ENCODE measurements around the gene SUMF1.

The SUMF1 gene

DNA sequence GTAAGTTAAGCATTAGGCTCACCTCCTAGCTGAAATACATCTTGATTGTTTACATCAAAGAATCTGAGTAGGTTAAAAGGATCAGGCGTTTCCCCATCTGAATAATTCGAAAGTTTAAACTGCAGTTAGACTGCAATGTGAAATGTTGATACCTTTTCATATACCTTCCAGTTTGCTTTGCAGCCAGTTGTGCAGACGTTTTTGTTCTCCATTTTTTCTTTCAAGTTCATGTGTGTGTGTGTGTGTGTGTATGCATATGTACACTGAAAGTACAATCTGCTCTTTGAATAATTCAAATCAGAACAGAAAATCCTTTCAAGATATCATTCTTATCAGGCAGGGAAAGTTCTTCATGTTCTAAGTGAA is 29.0 kb upstream of the SUMF1 start:
- H3K4me1 ChIP-seq (ENCODE audit: control insufficient read depth in 1 of 2, insufficient read depth in 2 of 2, low read length in 2 of 2) = peaks cover 4 to 23% of the 10 kb centered on the region in 2 donors
- H3K36me3 ChIP-seq (ENCODE audit: control insufficient read depth in 1 of 2, insufficient read depth in 2 of 2, low read length in 2 of 2) = peaks cover 4% of the 10 kb centered on the region in 2 donors
- peak overlapping the region; percentile 9 for H3K27ac ChIP-seq (ENCODE audit: low read length)
- peak overlapping the region; percentile 91 to 92 for H3K4me3 ChIP-seq (ENCODE audit: low read depth in 1 of 2, low read length in 2 of 2)
- H3K9me3 ChIP-seq (ENCODE audit: control insufficient read depth in 1 of 2, low read length in 2 of 2) = no peaks in the 10 kb centered on the region
- no peaks in the 10 kb centered on the region for H3K27me3 ChIP-seq (ENCODE audit: low read depth, low read length)

DNA sequence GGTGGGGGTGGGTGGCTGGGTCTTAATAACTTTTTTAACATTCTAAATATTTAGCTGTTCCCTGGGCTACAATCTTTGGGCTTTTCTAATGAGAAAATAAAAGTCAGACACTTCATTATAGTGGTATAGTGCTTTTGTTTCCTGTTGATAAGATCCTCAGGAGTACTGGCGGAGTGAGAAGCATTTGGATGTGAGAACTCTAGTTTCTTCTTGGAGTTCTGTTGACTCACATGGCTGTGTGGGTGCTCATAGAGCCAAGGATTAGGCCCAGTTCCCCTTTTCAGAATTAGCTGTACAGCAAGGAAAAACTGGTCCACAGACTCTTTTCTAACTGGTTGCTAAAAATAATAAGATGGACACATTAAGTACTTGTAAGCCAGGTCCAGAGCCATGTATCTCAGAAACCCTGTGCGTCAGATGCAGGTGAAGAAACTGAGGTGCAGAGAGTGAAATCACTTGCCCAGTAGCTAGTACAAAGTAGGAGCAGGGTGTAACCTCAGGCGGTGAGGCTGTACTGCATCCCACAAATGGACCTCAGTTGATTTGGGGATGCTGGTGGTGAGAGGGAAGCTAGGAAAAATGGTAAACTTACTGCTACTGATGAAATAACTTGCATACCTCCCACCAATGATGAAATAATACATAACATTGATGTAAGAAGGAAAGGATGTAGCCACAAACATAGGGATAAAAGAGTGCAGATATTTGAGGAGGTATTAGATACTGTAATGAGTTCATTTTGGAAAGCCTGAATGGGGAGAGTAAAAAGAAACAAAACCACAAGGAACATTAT is 28.4 kb upstream of the SUMF1 start:
- Histone ChIP-seq H3K27me3 (ENCODE audit: low read depth, low read length) (no peaks in the 10 kb centered on the region), H3K4me3 (ENCODE audit: low read depth in 1 of 2, low read length in 2 of 2) (peak overlapping the region; percentile 91 to 92), H3K27ac (ENCODE audit: low read length) (peak overlapping the region; percentile 70), H3K36me3 (ENCODE audit: control insufficient read depth in 1 of 2, insufficient read depth in 2 of 2, low read length in 2 of 2) (peaks cover 4% of the 10 kb centered on the region in 2 donors), H3K9me3 (ENCODE audit: control insufficient read depth in 1 of 2, low read length in 2 of 2) (no peaks in the 10 kb centered on the region), H3K4me1 (ENCODE audit: control insufficient read depth in 1 of 2, insufficient read depth in 2 of 2, low read length in 2 of 2) (peaks cover 4 to 23% of the 10 kb centered on the region in 2 donors)

DNA sequence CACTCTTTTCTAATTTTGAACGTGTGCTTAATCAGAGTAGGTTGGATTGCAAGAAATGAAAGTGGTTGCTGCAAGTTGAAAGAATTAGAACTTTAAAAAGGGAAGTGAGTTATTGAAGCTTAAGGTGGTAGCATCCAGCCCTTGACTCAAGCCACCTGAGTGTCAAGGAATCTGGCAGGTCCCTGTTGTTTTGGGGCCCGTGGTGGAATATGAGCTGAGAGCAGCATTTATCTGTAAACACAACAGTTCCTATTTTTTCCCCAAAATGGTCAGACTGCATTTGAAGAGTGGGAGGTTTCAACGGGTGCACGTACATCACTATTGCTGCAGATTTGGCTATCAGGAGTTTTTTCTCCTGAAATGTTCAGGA is 27.8 kb upstream of the SUMF1 start:
- Histone ChIP-seq H3K36me3 (ENCODE audit: control insufficient read depth in 1 of 2, insufficient read depth in 2 of 2, low read length in 2 of 2) (peaks cover 4% of the 10 kb centered on the region in 2 donors), H3K27me3 (ENCODE audit: low read depth, low read length) (no peaks in the 10 kb centered on the region), H3K4me1 (ENCODE audit: control insufficient read depth in 1 of 2, insufficient read depth in 2 of 2, low read length in 2 of 2) (peaks cover 4 to 23% of the 10 kb centered on the region in 2 donors), H3K27ac (ENCODE audit: low read length) (peak overlapping the region; percentile 70), H3K4me3 (ENCODE audit: low read depth in 1 of 2, low read length in 2 of 2) (peak overlapping the region; percentile 91 to 92), H3K9me3 (ENCODE audit: control insufficient read depth in 1 of 2, low read length in 2 of 2) (no peaks in the 10 kb centered on the region)

DNA sequence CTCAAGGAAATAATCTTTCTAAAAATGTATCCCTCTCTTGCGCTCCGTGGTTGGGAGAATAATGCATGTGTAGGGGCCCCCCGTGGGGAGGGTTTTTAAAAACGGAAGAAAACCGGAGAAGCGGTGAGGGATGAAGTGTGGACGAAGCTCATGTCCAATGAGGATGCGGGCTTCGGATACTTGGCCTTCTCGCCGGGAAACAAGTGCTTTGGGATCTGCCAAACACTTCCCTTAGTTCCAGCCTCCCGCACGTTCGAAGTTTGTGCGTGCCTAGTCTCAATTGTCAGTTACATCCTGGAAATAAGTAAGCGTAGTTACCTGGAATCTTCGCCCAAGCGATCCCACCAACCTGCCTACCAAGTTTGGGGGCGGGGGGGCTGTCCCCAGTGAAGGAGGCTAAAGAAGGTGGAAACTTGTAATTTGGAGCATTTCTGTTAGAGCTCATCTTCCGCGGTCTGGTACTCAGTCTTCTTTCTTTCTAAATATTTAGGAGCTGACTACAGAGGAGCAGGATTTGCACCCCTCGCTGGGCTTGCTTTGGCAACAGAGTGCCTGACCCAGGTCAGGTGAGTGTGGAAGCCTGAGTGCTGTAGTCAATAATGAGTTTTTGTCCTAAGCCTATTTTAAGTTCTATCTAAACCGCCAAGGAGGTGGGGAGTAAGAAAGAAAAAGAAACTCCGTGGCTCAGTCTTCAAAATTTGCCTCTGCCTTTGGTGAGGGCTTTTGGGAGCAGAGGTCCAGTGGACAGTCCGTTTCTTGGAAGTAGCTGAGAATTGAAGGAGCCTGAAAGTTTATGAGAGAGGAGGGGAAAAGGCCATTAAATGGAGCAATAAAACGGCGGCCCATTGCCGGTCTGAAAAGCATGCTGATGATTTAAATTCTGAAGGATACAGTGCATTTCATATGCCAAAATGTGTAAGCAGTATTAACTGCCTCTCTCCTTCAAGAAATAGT is 27.1 kb upstream of the SUMF1 start:
- Histone ChIP-seq H3K36me3 (ENCODE audit: control insufficient read depth in 1 of 2, insufficient read depth in 2 of 2, low read length in 2 of 2) (peaks cover 4% of the 10 kb centered on the region in 2 donors), H3K4me1 (ENCODE audit: control insufficient read depth in 1 of 2, insufficient read depth in 2 of 2, low read length in 2 of 2) (peaks cover 4 to 23% of the 10 kb centered on the region in 2 donors), H3K4me3 (ENCODE audit: low read depth in 1 of 2, low read length in 2 of 2) (peak overlapping the region; percentile 91 to 92), H3K27ac (ENCODE audit: low read length) (peak overlapping the region; percentile 70), H3K9me3 (ENCODE audit: control insufficient read depth in 1 of 2, low read length in 2 of 2) (no peaks in the 10 kb centered on the region), H3K27me3 (ENCODE audit: low read depth, low read length) (no peaks in the 10 kb centered on the region)

DNA sequence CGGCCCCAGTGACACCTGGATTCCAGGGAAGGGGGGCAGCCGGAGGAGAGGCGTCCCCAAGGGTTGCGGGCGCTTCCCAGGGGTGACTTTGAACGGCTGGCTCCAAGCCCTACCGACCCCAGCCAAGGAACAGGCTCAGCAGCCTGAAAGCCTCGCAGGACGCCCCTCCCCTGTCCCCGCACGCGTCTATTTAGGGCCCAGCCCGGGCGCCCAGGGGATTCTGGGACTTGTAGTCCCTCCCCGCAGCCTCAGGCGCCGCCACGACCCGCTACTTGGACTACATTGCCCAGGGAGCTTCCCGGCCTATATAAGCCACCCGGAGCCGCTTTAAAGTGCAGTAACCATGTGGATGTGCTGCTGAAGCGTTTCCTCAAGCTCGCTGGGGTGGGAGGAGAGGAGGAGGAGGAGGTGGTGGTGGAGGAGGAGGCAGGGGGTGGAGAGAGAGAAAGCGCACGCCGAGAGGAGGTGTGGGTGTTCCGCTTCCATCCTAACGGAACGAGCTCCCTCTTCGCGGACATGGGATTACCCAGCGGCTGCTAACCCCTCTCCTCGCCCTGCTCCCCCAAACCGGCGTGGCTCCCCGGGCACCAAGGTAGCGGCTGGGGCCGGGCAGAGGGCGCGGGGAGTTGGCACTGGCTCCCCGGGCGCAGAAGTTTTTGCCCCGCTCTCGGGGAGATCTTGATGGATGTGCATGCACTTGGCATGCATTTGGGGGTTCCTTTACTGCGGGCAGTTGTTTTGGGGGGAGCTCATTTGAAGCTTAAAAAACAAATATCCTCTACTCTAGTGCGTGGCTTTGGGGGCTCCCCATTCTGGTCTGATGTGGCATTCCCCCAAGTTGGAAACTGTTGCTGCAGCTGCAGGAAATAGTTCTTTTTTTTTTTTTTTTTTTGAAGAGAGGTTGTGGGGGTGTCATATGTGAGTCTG is 26.2 kb upstream of the SUMF1 start, which contains the start of gene ITPR1:
TSS of gene ITPR1 (plus strand) at position 335 of the 927 bp plus-strand sequence. CDS start 23,144 bp downstream, outside the sequence.
- H3K36me3 ChIP-seq (ENCODE audit: control insufficient read depth in 1 of 2, insufficient read depth in 2 of 2, low read length in 2 of 2) = no peaks in the 10 kb centered on the region
- peaks cover 4 to 23% of the 10 kb centered on the region in 2 donors for H3K4me1 ChIP-seq (ENCODE audit: control insufficient read depth in 1 of 2, insufficient read depth in 2 of 2, low read length in 2 of 2)
- H3K27ac ChIP-seq (ENCODE audit: low read length) = peak within 1 kb of the TSS; percentile 70
- H3K4me3 ChIP-seq (ENCODE audit: low read depth in 1 of 2, low read length in 2 of 2) = peak within 1 kb of the TSS; percentile 91 to 92
- no peaks in the 10 kb centered on the region for H3K27me3 ChIP-seq (ENCODE audit: low read depth, low read length)
- H3K9me3 ChIP-seq (ENCODE audit: control insufficient read depth in 1 of 2, low read length in 2 of 2) = no peaks in the 10 kb centered on the region

DNA sequence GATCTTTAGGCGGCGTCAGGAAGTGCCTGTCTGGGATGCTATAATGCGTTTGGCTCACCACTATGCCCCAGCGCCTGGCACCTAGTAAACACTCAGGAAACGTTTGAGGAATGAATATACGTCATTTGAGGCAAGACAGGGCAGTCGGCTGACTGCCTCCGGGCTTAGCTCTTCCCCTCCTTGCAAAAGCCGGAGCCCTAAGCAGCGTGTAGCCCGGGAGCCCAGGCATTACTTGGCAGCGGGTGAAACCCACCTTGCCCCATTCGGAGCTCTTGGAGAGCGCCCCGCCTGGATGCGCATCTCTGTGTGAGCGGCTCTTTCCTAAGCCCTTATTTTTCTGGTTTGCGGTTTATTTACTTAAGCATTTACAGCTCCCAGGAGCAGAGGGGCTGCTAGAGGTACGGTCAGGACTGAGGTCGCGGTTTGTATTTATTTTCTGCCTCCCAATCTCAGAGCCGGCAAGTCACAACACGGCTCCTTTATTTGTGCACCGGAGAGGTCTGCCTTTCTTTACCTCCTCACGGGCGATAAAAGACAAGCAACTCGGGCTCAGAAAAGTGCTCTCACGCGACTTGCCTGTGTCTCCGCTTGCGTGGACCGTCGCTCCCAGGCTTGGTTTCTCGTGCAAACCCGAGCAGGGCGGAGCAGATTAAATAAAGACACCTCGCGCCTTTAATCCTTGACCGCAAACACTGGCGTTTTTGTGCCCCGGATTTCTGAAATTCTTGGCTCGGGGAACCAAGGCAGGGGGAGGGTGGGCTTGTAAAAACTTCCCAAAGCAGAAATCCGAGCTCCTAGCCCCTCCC is 25.3 kb upstream of the SUMF1 start:
- H3K36me3 ChIP-seq (ENCODE audit: control insufficient read depth in 1 of 2, insufficient read depth in 2 of 2, low read length in 2 of 2) = no peaks in the 10 kb centered on the region
- H3K27ac ChIP-seq (ENCODE audit: low read length) = peak overlapping the region; percentile 58
- H3K9me3 ChIP-seq (ENCODE audit: control insufficient read depth in 1 of 2, low read length in 2 of 2) = no peaks in the 10 kb centered on the region
- H3K27me3 ChIP-seq (ENCODE audit: low read depth, low read length) = no peaks in the 10 kb centered on the region
- H3K4me3 ChIP-seq (ENCODE audit: low read depth in 1 of 2, low read length in 2 of 2) = peak overlapping the region; percentile 91 to 92
- peaks cover 4 to 23% of the 10 kb centered on the region in 2 donors for H3K4me1 ChIP-seq (ENCODE audit: control insufficient read depth in 1 of 2, insufficient read depth in 2 of 2, low read length in 2 of 2)

DNA sequence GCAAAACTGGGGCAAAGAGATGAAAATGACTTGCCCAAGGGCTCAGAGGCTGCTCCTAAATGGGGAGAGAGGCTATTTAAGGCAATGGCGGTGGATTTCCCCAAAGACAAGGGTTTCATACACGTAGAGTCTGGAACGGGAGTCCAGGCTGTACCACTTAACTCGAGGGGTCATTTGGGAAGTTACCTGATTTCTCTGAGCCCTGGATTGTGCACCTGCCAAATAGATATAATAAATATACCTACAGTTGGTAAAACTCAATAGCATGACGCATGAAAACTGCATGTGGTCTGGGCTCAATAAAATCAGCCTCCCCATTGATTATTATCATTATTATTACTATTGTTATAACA is 24.8 kb upstream of the SUMF1 start:
- peak overlapping the region; percentile 91 to 92 for H3K4me3 ChIP-seq (ENCODE audit: low read depth in 1 of 2, low read length in 2 of 2)
- peaks cover 4 to 23% of the 10 kb centered on the region in 2 donors for H3K4me1 ChIP-seq (ENCODE audit: control insufficient read depth in 1 of 2, insufficient read depth in 2 of 2, low read length in 2 of 2)
- H3K36me3 ChIP-seq (ENCODE audit: control insufficient read depth in 1 of 2, insufficient read depth in 2 of 2, low read length in 2 of 2) = no peaks in the 10 kb centered on the region
- no peaks in the 10 kb centered on the region for H3K27me3 ChIP-seq (ENCODE audit: low read depth, low read length)
- H3K27ac ChIP-seq (ENCODE audit: low read length) = no peak overlapping the region
- no peaks in the 10 kb centered on the region for H3K9me3 ChIP-seq (ENCODE audit: control insufficient read depth in 1 of 2, low read length in 2 of 2)

DNA sequence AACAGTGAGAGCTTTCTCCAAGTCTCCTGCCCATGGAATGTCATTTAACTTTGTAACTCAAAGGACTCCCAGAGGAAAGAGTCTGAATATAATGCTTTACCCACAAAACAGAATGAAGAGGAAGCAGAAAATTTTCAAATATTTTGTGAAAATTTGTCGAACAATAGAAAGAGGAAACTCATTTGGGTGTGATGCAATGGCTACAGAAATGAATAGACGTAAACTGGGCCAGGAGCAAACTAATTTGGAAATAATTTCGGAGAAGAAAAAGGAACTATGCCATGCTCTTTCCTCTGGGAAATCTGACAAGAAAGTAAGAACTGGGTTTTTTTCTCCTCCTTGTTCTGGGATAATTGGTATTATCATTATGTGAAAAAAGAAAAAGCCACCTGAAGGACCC is 11.2 kb upstream of the SUMF1 start:
- H3K4me3 ChIP-seq (ENCODE audit: low read depth in 1 of 2, low read length in 2 of 2) = no peak overlapping the region
- H3K4me1 ChIP-seq (ENCODE audit: control insufficient read depth in 1 of 2, insufficient read depth in 2 of 2, low read length in 2 of 2) = no peaks in the 10 kb centered on the region
- no peaks in the 10 kb centered on the region for H3K36me3 ChIP-seq (ENCODE audit: control insufficient read depth in 1 of 2, insufficient read depth in 2 of 2, low read length in 2 of 2)
- H3K27me3 ChIP-seq (ENCODE audit: low read depth, low read length) = no peaks in the 10 kb centered on the region
- H3K27ac ChIP-seq (ENCODE audit: low read length) = no peak overlapping the region
- H3K9me3 ChIP-seq (ENCODE audit: control insufficient read depth in 1 of 2, low read length in 2 of 2) = no peaks in the 10 kb centered on the region

DNA sequence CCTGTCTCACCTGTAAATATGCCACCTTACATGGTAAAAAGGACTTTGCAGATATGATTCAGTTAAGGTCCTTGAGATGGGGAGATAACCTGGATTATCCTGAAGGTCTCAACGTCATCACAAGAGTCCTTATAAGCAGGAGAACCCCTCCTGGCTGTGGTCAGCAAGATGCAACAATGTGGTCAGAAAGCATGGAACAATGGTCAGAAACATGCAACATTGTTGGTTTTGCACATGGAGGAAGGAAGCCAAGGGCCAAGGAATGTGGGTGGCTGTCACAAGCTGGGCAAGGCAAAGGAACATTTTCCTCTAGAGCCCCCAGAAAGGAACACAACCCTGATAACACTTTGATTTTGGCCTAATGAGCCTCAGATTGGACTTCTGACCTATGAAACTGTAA is 9.4 kb upstream of the SUMF1 start:
- H3K27ac ChIP-seq (ENCODE audit: low read length) = no peak overlapping the region
- H3K4me3 ChIP-seq (ENCODE audit: low read depth in 1 of 2, low read length in 2 of 2) = no peak overlapping the region
- H3K9me3 ChIP-seq (ENCODE audit: control insufficient read depth in 1 of 2, low read length in 2 of 2) = no peaks in the 10 kb centered on the region
- no peaks in the 10 kb centered on the region for H3K27me3 ChIP-seq (ENCODE audit: low read depth, low read length)
- H3K36me3 ChIP-seq (ENCODE audit: control insufficient read depth in 1 of 2, insufficient read depth in 2 of 2, low read length in 2 of 2) = no peaks in the 10 kb centered on the region
- no peaks in the 10 kb centered on the region for H3K4me1 ChIP-seq (ENCODE audit: control insufficient read depth in 1 of 2, insufficient read depth in 2 of 2, low read length in 2 of 2)

DNA sequence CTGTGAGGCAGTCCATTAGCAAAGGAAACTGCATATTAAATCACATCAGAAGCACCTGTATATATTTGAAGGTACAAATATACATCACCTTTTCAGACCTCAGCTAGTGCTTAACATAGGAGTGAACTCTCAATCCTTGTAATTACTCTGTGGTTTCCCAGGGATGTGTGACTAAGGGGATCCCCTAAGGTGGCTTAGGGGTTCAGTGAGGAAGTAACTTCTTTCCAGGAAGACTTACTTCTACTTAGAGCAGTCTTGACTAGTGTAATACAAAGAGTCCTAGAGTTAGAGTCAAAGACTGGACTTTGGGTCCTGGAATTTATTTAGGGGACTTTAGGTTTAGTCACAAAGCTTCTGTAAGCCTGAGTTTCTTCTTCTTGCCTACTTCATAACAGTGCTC is 8.7 kb upstream of the SUMF1 start:
- no peaks in the 10 kb centered on the region for H3K9me3 ChIP-seq (ENCODE audit: control insufficient read depth in 1 of 2, low read length in 2 of 2)
- no peaks in the 10 kb centered on the region for H3K36me3 ChIP-seq (ENCODE audit: control insufficient read depth in 1 of 2, insufficient read depth in 2 of 2, low read length in 2 of 2)
- no peak overlapping the region for H3K27ac ChIP-seq (ENCODE audit: low read length)
- no peaks in the 10 kb centered on the region for H3K4me1 ChIP-seq (ENCODE audit: control insufficient read depth in 1 of 2, insufficient read depth in 2 of 2, low read length in 2 of 2)
- H3K27me3 ChIP-seq (ENCODE audit: low read depth, low read length) = no peaks in the 10 kb centered on the region
- no peak overlapping the region for H3K4me3 ChIP-seq (ENCODE audit: low read depth in 1 of 2, low read length in 2 of 2)

All from muscle layer of duodenum (tissue), 2 donors.